ENCODE results near the gene FCMR.
"Not testable (repeated sequence)": the region's sequence is repeated elsewhere in the genome, so short reads cannot be mapped to it uniquely, and the experiment has no call there.

Gene FCMR

GRCh38 chr1:206949641-206950040 is 27.9 kb upstream of the FCMR start:
- DNase-seq, result no peak

- no peak for DNase-seq
Measured at GRCh38 chr1:206949208-206949607, 27.5 kb upstream of the FCMR start.

DNA sequence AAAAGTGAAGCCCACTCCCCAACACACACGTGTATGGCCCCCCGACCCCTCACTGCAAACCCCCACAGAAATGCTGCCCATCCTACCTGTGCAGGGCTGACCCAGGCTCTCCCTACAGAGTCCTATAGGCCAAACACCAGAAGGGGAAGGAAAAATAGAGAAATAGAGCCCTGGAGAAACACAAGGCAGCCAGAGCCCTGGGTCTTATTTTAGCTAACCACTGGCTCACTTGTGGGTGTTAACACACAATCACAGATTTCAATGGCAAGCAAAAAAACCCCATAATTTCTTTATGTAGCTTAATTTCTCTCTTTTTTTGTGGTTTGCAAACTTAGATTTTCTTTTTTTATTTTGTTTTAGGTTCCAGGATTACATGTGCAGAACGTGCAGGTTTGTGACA is 25.5 kb upstream of the FCMR start:
- DNase-seq, result no peak

DNA sequence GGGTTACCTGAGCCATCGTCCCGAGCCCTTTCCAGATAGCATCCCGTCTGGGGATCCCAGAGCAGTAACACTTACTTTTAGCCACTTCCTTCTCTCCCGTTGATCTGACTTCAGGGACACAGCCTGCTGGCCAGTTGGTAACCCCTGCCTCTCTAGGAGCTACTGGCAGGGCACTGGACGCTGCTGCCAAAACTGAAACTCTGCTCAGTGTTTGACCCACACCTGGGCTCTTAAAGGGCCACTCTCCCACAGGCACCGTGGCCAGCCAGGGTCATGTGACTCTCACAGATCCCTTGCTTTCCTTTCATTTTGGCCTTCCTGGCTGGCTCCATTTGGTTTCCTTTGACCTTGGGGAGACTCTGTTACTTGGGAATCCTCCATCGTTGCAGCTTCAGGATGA is 24.5 kb upstream of the FCMR start, which contains the start of gene PIGR:
PIGR (minus strand) TSS at position 206 of the 400 bp plus-strand sequence. CDS start 5,935 bp downstream, outside the sequence.
- no peak for DNase-seq

DNA sequence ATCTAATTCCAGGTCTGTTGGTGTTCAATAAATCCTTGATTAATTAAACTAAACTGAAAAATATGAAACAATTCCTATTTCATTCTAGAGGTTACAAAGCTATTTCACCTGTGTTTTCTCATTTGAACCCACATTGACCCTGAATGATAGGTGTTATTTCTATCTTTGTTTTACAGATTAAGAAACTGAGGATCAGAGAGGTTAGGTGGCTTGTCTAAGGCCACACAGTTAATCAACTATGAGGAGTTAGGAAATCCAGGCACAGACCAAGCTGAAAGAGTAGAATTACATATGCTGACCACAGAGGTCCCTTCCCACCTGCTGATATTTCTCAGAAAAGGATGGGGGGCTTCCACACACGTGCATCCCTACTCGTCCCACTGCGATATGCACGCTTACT is 24.0 kb upstream of the FCMR start:
- DNase-seq, result no peak

DNA sequence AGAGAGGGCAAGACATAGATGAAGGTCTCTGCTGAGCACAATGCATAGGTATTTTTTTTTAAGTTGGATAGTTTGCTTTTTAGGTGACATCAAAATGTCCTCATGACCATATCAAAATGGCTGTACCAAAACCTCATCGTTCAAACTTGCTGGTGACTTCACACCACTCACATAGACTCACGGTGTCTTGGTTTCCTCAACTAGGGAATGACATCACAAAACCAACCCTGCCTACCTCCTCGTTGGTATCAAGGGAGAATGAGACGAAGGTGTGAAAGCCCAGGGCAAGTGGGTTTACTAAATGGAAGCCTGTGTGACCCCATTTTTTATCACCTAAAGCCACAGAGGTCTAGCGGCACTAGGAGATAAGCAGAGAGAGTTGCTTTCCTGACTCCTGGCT is 23.0 kb upstream of the FCMR start:
- DNase-seq, result no peak

- no peak for DNase-seq
Measured at GRCh38 chr1:206941766-206942418, 20.2 kb upstream of the FCMR start.

DNA sequence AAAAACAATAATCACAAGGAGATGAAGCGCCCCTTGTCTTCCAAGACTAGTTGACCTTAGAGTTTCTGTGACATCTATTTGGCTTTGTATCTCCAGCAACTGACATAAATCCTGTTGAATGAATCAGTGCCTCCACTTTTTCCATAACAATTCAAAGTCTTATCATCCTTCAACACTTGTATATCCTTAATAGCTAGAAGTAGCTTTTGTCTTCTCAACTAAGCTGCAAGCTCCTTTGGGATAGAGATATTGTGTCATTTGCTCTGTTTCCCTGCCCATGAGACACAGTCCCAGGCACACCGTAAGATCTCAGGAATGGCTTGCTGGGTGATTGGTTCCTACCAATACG is 18.8 kb upstream of the FCMR start:
- no peak for DNase-seq

DNA sequence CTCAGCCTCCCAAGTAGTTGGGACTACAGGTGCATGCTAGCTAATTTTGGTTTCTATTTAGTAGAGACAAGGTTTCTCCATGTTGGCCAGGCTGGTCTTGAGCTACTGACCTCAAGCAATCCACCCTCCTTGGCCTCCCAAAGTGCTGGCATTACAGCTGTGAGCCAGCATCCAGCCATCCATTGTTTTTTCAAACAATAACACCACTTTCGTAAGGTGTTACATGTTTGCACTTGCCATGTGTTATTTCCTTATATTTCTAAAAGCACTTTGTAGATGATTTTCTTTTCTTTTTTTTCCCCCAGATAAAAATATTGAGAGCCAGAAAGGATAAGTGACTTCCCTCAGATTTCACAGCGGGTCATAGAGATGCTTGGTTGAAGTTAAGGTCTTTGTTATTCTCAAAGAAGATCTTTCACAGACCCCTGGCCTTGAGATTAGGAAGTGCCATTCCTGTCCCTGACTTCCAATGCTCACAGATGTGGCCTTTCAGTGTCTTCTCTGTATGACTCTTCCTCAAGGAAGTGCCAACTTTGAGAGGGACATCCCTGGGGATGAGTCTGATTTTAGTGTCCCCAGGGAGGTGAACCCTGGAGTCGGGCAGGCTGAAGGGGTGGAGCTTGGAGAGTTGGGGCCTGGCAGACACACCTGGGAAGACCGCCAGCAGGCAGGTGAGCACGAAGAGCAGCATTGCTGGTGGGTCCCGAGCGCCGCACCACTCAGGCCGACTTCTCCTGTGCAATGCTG is 18.3 kb upstream of the FCMR start:
- DNase-seq, result no peak

- DNase-seq, result no peak
Measured at GRCh38 chr1:206939131-206939530, 17.4 kb upstream of the FCMR start.

- no peak for DNase-seq
Measured at GRCh38 chr1:206937425-206937824, 15.7 kb upstream of the FCMR start.

- DNase-seq, result no peak
Measured at GRCh38 chr1:206935491-206936067, 13.8 kb upstream of the FCMR start.

DNA sequence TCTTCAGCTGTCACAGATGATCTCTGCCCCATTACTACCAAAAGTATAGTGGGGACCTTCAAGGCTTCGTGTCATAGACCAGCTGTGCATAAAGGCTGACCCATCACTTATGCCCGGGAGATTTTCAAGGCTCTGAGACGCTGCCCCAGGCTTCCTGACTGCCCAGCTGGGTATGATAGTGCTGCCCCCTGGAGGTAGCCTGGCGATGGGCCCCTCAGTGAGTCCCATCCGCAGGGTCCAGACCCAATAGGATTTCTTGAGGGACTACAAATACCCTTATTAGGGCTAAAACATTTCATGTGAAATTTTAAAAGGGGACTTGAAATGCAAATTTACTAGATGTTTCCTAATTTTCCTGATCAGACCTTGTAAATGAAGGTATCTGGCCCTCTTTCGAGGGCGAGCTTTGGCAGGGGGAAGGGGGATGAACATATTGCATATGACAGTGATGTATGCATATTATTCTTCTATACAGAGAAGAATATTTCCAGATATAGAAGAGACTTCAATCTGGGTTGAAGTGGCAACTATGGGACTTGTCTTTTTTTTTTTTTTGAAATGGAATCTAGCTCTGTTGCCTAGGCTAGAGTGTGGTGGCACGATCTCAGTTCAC is 11.7 kb upstream of the FCMR start:
- DNase-seq, result peak; percentile 60

DNA sequence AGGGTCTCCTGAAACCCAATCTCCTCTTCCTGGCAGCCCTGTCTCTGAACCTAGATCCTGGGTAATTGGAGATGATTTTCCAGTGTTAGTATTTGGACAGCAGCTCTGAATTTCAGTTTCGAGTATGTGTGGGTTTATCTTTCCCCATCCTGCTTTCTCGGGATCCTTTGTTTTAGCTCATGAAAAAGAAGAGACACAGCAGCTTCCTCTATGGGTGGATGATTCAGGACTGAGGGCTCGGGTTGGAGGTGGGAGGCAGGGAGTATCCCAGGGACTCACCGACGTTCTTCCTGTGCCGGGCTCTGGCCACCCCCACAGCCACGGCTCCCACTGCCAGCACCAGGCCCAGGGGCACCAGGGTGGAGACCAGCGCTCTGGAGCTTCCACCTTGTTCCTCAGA is 10.4 kb upstream of the FCMR start:
- no peak for DNase-seq

GRCh38 chr1:206931709-206932108 is 10.0 kb upstream of the FCMR start:
- no peak for DNase-seq

DNA sequence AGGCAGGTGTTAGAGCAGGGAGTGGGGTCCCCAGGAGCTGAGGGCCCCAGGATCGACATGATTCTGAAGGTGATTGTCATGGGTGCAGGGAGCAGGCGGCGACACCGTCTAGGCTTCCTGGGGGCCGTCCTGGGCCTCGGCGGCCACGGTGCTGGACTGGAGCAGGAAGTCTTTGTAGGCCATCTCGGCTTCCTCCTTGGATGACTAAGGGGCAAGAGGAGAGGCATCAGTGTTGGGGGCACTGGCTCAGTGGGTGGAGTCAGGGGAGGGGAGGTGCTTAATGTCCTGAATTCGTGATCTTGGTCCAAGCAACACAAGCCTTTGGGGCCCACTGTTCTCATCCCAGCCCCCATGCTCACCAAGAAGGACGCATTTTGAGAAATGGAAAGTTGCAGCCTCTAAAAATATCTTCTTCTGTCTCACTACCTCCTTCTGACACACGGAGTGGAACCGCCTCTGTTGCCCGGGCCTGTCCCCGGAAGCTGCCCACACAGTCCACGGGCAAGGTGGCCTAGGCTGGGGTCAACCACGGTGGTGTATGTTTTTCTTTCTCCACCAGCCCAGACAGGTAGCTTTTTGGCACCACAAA is 8.6 kb upstream of the FCMR start:
- no peak for DNase-seq

- no peak for DNase-seq
Measured at GRCh38 chr1:206929524-206929923, 7.8 kb upstream of the FCMR start.

GRCh38 chr1:206926286-206926685 is 4.5 kb upstream of the FCMR start:
- no peak for DNase-seq

- no peak for DNase-seq
Measured at GRCh38 chr1:206925106-206925736, 3.5 kb upstream of the FCMR start.

GRCh38 chr1:206924592-206925105 is 2.9 kb upstream of the FCMR start:
- no peak for DNase-seq

DNA sequence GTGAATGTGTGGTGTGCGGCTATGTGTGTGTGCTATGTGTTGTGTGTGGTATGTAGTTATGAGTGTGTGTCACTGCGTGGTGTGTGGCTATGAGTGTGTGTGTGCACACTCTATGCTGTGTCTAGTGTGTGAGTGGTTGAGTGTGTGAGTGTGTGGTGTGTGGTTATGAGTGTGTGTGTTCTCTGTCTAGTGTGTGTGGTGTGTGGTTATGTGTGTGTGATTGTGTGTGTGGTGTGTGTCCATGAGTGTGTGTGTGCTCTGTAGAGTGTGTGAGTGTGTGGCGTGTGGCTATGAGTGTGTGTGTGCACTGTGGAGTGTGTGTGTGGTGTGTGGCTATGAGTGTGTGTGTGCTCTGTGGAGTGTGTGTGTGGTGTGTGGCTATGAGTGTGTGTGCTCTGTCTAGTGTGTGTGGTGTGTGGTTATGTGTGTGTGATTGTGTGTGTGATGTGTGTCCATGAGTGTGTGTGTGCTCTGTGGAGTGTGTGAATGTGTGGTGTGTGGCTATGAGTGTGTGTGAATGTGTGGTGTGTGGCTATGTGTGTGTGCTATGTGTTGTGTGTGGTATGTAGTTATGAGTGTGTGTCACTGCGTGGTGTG is 2.3 kb upstream of the FCMR start:
- not testable (repeated sequence) for DNase-seq

All from activated CD4-positive, alpha-beta T cell treated with anti-CD3 and anti-CD28 coated beads for 1 hour (primary cell).